Neural progenitor cell (in vitro differentiated cells): ENCODE results near the gene MOB2. TPM values are rescaled to one million over a fixed set of nuclear protein-coding genes. Genes with fewer than 3 reads are reported as not detected.

ENCODE experiments used
- DNase-seq: peaks from one replicate; pipeline ENCODE4 v3.0.0-alpha.2; 2016; ENCODE audit warnings: low spot score
- H2AFZ ChIP-seq: fragments of 200-600 bp; sonication (generic); replicated peaks from 2 replicates; pipeline ENCODE4 v1.6.1; 2016; ENCODE audit warnings: antibody characterized with exemption
- H3F3A ChIP-seq: fragments of 200-600 bp; sonication (generic); 2 replicates; pipeline ENCODE4 v1.6.1; 2016; ENCODE audit warnings: antibody characterized with exemption, low read depth
- H3K27ac ChIP-seq: fragments of 200-600 bp; sonication (generic); 2 replicates; pipeline ENCODE4 v1.5.1; 2016; ENCODE audit warnings: mild to moderate bottlenecking
- H3K27me3 ChIP-seq: fragments of 200-600 bp; sonication (generic); 2 replicates; pipeline ENCODE4 v1.6.1; 2016; ENCODE audit warnings: mild to moderate bottlenecking, moderate library complexity
- H3K36me3 ChIP-seq: fragments of 200-600 bp; sonication (generic); 2 replicates; pipeline ENCODE4 v1.5.1; 2016
- H3K4me1 ChIP-seq: fragments of 200-600 bp; sonication (generic); 2 replicates; pipeline ENCODE4 v1.6.1; 2016; ENCODE audit warnings: mixed run types
- H3K4me2 ChIP-seq: fragments of 200-600 bp; sonication (generic); 2 replicates; pipeline ENCODE4 v1.6.1; 2016
- H3K4me3 ChIP-seq: fragments of 200-600 bp; sonication (generic); 2 replicates; pipeline ENCODE4 v1.5.1; 2016
- H3K79me2 ChIP-seq: fragments of 200-600 bp; sonication (generic); 2 replicates; pipeline ENCODE4 v1.6.1; 2016; ENCODE audit warnings: low read depth
- H3K9ac ChIP-seq: fragments of 200-600 bp; sonication (generic); 2 replicates; pipeline ENCODE4 v1.6.1; 2016
- H3K9me3 ChIP-seq: fragments of 200-600 bp; sonication (generic); 2 replicates; pipeline ENCODE4 v1.5.1; 2016; ENCODE audit warnings: low read depth
- H4K20me1 ChIP-seq: fragments of 200-600 bp; sonication (generic); 2 replicates; pipeline ENCODE4 v1.6.1; 2016; ENCODE audit warnings: low read depth
- H3K27ac Mint-ChIP-seq: 3 replicates; pipeline ENCODE4 v1.8.0; 2021; ENCODE audit warnings: mixed read lengths
- H3K27me3 Mint-ChIP-seq: 2 replicates; pipeline ENCODE4 v1.8.0; 2022; ENCODE audit warnings: low read depth, mild to moderate bottlenecking, inconsistent platforms, moderate library complexity, mixed read lengths; ENCODE audit not compliant: insufficient read depth
- H3K36me3 Mint-ChIP-seq: 3 replicates; pipeline ENCODE4 v1.8.0; 2021; ENCODE audit warnings: mixed read lengths
- H3K4me1 Mint-ChIP-seq: 3 replicates; pipeline ENCODE4 v1.8.0; 2021; ENCODE audit warnings: mixed read lengths
- H3K4me3 Mint-ChIP-seq: 3 replicates; pipeline ENCODE4 v1.8.0; 2021; ENCODE audit warnings: mild to moderate bottlenecking, moderate library complexity, mixed read lengths
- H3K9me3 Mint-ChIP-seq: 3 replicates; pipeline ENCODE4 v1.8.0; 2020; ENCODE audit warnings: mixed read lengths
- CTCF ChIP-seq: fragments of 200-600 bp; sonication (generic); IDR thresholded peaks from 2 replicates; pipeline ENCODE4 v1.5.1; 2017; ENCODE audit warnings: antibody characterized with exemption, mild to moderate bottlenecking
- EZH2 ChIP-seq: fragments of 200-600 bp; sonication (generic); IDR thresholded peaks from 2 replicates; pipeline ENCODE4 v1.6.1; 2017; ENCODE audit warnings: antibody characterized with exemption, mild to moderate bottlenecking, moderate library complexity
- EZH2phosphoT487 ChIP-seq: fragments of 200-600 bp; sonication (generic); IDR thresholded peaks from 2 replicates; pipeline ENCODE4 v1.6.1; 2017; ENCODE audit warnings: antibody characterized with exemption
- total RNA-seq: library from RNA; depleted of rRNA; stranded (reverse); fragments of >200 nt; gene quantifications from 2 replicates; pipeline ENCODE4 v1.2.3, GENCODE V29; 2015; ENCODE audit warnings: low replicate concordance

MOB2 gene
- total RNA-seq, 1 donor from 2014 or later = 8.0 TPM

- Mint-ChIP-seq H3K27me3 (peaks cover 2% of the 10 kb centered on the region), H3K4me3 (no peak overlapping the region), H3K9me3 (no peaks in the 10 kb centered on the region), H3K36me3 (peaks cover 8% of the 10 kb centered on the region), H3K4me1 (no peaks in the 10 kb centered on the region), H3K27ac (no peak overlapping the region)
- no peaks in the 10 kb centered on the region for H3K36me3 ChIP-seq
- H3K27ac ChIP-seq = no peak overlapping the region
- H3K4me3 ChIP-seq = no peak overlapping the region
- no peaks in the 10 kb centered on the region for H3K79me2 ChIP-seq
- no peak overlapping the region for H3K4me2 ChIP-seq
- no peak overlapping the region for H3K9ac ChIP-seq
- TF ChIP-seq EZH2 (no peak), CTCF (no peak), EZH2phosphoT487 (no peak)
- H3F3A ChIP-seq = no peaks in the 10 kb centered on the region
- H3K9me3 ChIP-seq = no peaks in the 10 kb centered on the region
- no peaks in the 10 kb centered on the region for H3K27me3 ChIP-seq
- no peak for DNase-seq
- H2AFZ ChIP-seq = no peak overlapping the region
- peaks cover 1% of the 10 kb centered on the region for H4K20me1 ChIP-seq
- no peaks in the 10 kb centered on the region for H3K4me1 ChIP-seq
These were observed 7.4 kb downstream of the MOB2 start for GRCh38 chr11:1479006-1479677.

GRCh38 chr11:1478544-1478943, 8.0 kb downstream of the MOB2 start:
- Histone ChIP-seq H4K20me1 (no peaks in the 10 kb centered on the region), H3K9me3 (no peaks in the 10 kb centered on the region), H3K9ac (no peak overlapping the region), H3K4me3 (no peak overlapping the region), H2AFZ (no peak overlapping the region), H3K4me2 (no peak overlapping the region), H3K4me1 (no peaks in the 10 kb centered on the region), H3F3A (no peaks in the 10 kb centered on the region), H3K27ac (no peak overlapping the region), H3K36me3 (no peaks in the 10 kb centered on the region), H3K27me3 (no peaks in the 10 kb centered on the region), H3K79me2 (no peaks in the 10 kb centered on the region)
- Mint-ChIP-seq H3K4me3 (no peak overlapping the region), H3K36me3 (peaks cover 8% of the 10 kb centered on the region), H3K27ac (peak overlapping the region; percentile 18), H3K27me3 (peaks cover 2% of the 10 kb centered on the region), H3K4me1 (no peaks in the 10 kb centered on the region), H3K9me3 (no peaks in the 10 kb centered on the region)
- DNase-seq = no peak
- TF ChIP-seq CTCF (no peak), EZH2phosphoT487 (no peak), EZH2 (no peak)

GRCh38 chr11:1478011-1478410, 8.6 kb downstream of the MOB2 start:
- TF ChIP-seq CTCF (no peak), EZH2phosphoT487 (no peak), EZH2 (no peak)
- H3K36me3 Mint-ChIP-seq = peaks cover 8% of the 10 kb centered on the region
- Histone ChIP-seq H2AFZ (no peak overlapping the region), H3K4me3 (no peak overlapping the region), H3K36me3 (no peaks in the 10 kb centered on the region), H3K4me1 (no peaks in the 10 kb centered on the region), H4K20me1 (no peaks in the 10 kb centered on the region), H3K9ac (no peak overlapping the region), H3K9me3 (no peaks in the 10 kb centered on the region), H3K27ac (no peak overlapping the region), H3K4me2 (no peak overlapping the region), H3F3A (no peaks in the 10 kb centered on the region), H3K79me2 (no peaks in the 10 kb centered on the region), H3K27me3 (no peaks in the 10 kb centered on the region)
- no peak overlapping the region for H3K27ac Mint-ChIP-seq
- H3K27me3 Mint-ChIP-seq = peaks cover 2% of the 10 kb centered on the region
- H3K9me3 Mint-ChIP-seq = no peaks in the 10 kb centered on the region
- no peak for DNase-seq
- H3K4me3 Mint-ChIP-seq = no peak overlapping the region
- no peaks in the 10 kb centered on the region for H3K4me1 Mint-ChIP-seq
